RWPE2 (cell line): Measurements from ENCODE around the gene ETFB.
A peak's percentile ranks its signal among the peaks of the same experiment; 100 is the strongest.

ENCODE experiments used
- ATAC-seq: fragments of 200-7000 bp; cut with Tn5 transposase; 3 replicates; pipeline ENCODE4 v1.9.1; 2021; ENCODE audit warnings: low read depth
- DNase-seq: peaks from one replicate; pipeline ENCODE4 v3.0.0-alpha.2; 2020; ENCODE audit warnings: low spot score
- H3K27ac ChIP-seq: fragments of 450-650 bp; 2 replicates; pipeline ENCODE4 v1.5.1; 2017; ENCODE audit warnings: mild to moderate bottlenecking; ENCODE audit not compliant: poor library complexity, severe bottlenecking
- H3K27me3 ChIP-seq: fragments of 250-450 bp; sonication (Bioruptor Pico); 2 replicates; pipeline ENCODE4 v1.5.1; 2021; ENCODE audit warnings: mild to moderate bottlenecking, moderate library complexity; ENCODE audit not compliant: insufficient read depth, poor library complexity, severe bottlenecking
- H3K36me3 ChIP-seq: fragments of 250-450 bp; sonication (Bioruptor Pico); 2 replicates; pipeline ENCODE4 v1.5.1; 2020; ENCODE audit warnings: low read depth, mild to moderate bottlenecking, moderate library complexity
- H3K4me1 ChIP-seq: fragments of 250-450 bp; sonication (Bioruptor Pico); 2 replicates; pipeline ENCODE4 v1.5.1; 2021; ENCODE audit warnings: mild to moderate bottlenecking, moderate library complexity; ENCODE audit not compliant: insufficient read depth, poor library complexity, severe bottlenecking
- H3K4me3 ChIP-seq: fragments of 250-450 bp; sonication (Bioruptor Pico); 2 replicates; pipeline ENCODE4 v1.5.1; 2021; ENCODE audit warnings: mild to moderate bottlenecking, moderate library complexity; ENCODE audit not compliant: severe bottlenecking
- H3K9me3 ChIP-seq: fragments of 250-450 bp; sonication (Bioruptor Pico); 2 replicates; pipeline ENCODE4 v1.5.1; 2021; ENCODE audit warnings: mild to moderate bottlenecking, moderate library complexity; ENCODE audit not compliant: severe bottlenecking
- TF ChIP-seq, protein P1 (sequence below): fragments of 450-650 bp; IDR thresholded peaks from one replicate; pipeline ENCODE4 v1.5.1; 2017; ENCODE audit warnings: mild to moderate bottlenecking, moderate library complexity; ENCODE audit not compliant: poor library complexity, severe bottlenecking

Gene ETFB

DNA sequence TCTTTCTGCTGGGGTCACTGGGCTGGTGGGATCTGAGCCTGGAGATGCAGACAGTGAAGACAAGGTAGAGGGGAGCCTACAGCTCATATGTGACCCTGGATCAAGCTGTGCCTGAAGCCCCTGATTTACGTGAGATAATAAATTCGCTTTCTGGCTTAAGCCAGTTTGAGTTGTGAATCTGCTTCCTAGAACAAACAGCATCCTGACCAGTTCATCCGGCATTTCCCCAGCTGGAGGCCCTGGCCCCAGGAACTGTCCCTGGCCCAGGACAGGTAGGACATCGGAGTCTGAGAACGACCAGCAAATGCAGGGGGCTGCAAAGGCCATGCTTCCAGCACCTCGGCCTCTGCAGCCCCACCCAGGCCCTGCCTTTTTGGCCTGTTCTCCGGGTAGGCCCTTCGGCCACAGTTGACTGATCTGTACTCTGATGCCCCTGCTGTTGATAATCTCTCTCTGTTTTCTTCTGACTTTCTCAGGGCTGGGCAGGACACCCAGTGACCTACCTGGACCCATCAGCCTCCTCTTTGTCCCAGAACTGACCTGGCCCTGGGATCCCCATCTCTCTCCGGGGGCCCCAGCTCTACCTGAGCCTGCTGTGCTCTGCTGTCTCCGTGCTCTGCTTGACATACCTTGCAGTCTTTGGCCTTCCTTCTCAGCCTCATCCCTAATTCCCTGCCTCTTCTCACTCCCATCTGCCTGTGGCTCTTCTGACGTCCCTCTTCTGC lies 14.8 kb downstream of the ETFB start:
- Histone ChIP-seq H3K4me1 (peaks cover 5% of the 10 kb centered on the region), H3K27ac (peak overlapping the region; percentile 7), H3K4me3 (no peak overlapping the region), H3K36me3 (peaks cover 42% of the 10 kb centered on the region), H3K9me3 (no peaks in the 10 kb centered on the region), H3K27me3 (no peaks in the 10 kb centered on the region)
- ATAC-seq (no peak), DNase-seq (no peak)
- TF ChIP-seq, protein P1, sequence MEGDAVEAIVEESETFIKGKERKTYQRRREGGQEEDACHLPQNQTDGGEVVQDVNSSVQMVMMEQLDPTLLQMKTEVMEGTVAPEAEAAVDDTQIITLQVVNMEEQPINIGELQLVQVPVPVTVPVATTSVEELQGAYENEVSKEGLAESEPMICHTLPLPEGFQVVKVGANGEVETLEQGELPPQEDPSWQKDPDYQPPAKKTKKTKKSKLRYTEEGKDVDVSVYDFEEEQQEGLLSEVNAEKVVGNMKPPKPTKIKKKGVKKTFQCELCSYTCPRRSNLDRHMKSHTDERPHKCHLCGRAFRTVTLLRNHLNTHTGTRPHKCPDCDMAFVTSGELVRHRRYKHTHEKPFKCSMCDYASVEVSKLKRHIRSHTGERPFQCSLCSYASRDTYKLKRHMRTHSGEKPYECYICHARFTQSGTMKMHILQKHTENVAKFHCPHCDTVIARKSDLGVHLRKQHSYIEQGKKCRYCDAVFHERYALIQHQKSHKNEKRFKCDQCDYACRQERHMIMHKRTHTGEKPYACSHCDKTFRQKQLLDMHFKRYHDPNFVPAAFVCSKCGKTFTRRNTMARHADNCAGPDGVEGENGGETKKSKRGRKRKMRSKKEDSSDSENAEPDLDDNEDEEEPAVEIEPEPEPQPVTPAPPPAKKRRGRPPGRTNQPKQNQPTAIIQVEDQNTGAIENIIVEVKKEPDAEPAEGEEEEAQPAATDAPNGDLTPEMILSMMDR: no peak

DNA sequence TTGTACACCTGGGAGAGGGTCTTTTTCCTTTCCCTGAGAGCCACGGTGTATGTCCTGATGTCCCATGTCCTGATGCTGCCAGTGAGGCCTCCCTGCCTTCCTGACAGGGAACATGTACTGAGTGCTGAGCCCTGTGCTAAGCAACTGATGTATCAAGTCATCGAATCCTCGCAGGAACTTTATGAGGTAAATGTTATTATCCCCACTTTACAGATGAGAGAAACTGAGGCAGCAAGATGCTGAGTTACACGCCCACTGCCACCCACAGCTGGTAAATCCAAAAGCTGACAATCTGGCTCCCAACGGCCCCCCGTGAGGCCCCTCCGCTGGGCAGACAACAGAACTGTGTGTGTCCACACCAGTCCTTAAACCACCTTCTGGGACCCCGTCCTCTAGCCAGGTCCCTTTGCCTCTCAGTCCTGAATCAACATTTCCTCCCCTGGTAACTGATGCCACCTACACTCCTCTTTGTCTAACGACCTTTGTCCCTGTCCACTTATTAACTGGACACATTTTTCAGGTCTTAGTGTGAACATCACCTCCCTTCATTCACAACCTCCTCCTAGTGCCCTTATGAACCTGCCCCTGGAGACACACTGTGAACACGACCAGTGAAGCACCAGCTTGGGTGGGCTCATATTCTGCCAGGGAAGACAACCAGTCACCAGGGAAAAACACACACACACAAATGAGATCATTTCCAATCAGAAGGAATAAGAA lies 18.8 kb downstream of the ETFB start:
- H3K36me3 ChIP-seq: peaks cover 45% of the 10 kb centered on the region
- no peaks in the 10 kb centered on the region for H3K9me3 ChIP-seq
- no peak overlapping the region for H3K4me3 ChIP-seq
- TF ChIP-seq, protein P1: no peak
- peaks cover 5% of the 10 kb centered on the region for H3K4me1 ChIP-seq
- no peak for DNase-seq
- H3K27me3 ChIP-seq: no peaks in the 10 kb centered on the region
- H3K27ac ChIP-seq: no peak overlapping the region
- no peak for ATAC-seq

DNA sequence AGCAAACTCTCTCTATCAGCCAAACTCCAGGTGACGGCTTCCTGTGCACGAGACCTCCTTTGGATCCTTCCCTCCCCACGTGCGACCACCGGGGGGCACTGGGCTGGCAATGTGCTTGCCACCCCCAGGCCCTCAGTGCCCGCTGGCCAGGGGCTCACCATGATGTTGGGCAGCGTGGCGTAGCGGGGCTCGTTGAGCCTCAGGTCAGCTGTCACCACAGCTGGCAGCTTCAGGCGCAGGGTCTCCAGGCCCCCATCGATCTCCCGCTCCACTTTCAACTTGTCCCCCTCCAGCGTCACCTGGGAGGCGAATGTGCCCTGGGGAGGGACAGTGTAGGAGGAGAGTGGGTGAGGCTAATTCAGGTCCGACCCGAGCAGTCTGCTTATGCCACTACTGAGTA lies 19.4 kb downstream of the ETFB start:
- Histone ChIP-seq H3K4me3 (no peak overlapping the region), H3K9me3 (no peaks in the 10 kb centered on the region), H3K4me1 (peaks cover 5% of the 10 kb centered on the region), H3K27ac (no peak overlapping the region), H3K27me3 (no peaks in the 10 kb centered on the region), H3K36me3 (peaks cover 45% of the 10 kb centered on the region)
- DNase-seq: no peak
- TF ChIP-seq, protein P1: no peak
- no peak for ATAC-seq

DNA sequence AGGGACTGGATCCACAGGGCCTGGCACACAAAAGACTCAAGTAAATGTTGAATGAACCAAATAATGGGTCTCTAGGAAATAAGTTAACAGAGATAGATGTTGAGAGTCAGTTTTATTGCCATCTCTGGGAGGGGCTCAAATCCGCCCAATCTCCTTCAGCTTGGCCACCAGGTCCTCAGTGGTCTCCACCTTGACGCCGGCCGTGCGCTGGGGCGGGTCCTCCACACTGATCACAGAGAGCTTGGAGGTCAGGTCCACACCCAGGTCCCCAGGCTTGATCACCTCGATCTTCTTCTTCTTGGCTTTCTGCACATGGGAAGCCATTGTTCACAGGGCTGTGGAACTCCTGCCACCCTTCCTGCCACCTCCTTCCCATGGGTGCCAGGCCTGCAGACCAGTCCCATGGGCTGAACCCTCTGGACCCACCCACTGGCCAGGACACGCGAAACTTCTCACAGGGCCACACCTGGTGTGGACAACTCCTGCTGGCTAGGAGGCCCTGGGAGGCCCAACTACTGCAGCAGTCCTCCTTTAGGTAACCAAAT lies 21.0 kb downstream of the ETFB start:
- no peak for DNase-seq
- H3K9me3 ChIP-seq: no peaks in the 10 kb centered on the region
- peaks cover under 1% of the 10 kb centered on the region for H3K4me1 ChIP-seq
- H3K27me3 ChIP-seq: no peaks in the 10 kb centered on the region
- peaks cover 33% of the 10 kb centered on the region for H3K36me3 ChIP-seq
- no peak for ATAC-seq
- H3K27ac ChIP-seq: no peak overlapping the region
- TF ChIP-seq, protein P1: no peak
- no peak overlapping the region for H3K4me3 ChIP-seq
